Measurements from ENCODE around the gene SF3B4.
"Not testable (repeated sequence)": the region's sequence is repeated elsewhere in the genome, so short reads cannot be mapped to it uniquely, and the experiment has no call there.

SF3B4 gene

DNA sequence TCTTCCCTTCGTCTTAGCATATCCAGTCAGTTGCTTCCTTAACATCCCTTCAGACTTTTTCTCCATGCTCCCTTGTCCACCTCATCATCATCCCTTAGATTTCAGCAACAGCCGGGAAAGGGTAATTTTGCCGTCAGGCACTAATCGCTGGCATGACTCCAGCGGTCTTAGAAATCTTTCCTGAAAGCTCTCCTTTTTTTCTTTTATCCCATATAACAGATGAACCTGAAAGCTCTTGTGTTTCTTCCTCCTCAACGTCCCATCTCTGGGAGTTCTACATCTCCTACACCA is 38.7 kb downstream of the SF3B4 start:
- DNase-seq (ENCODE audit: low spot score in 2 of 2), result peak; percentile 68 to 70
- H3K27me3 ChIP-seq (ENCODE audit: low read depth), result no peaks in the 10 kb centered on the region
- H3K4me3 ChIP-seq, result peak overlapping the region; percentile 59
- in situ Hi-C loops (cut with MboI; ENCODE audit: low sequenced_read_pairs), result no loop called here
- H3K9me3 ChIP-seq, result no peaks in the 10 kb centered on the region
- peaks cover 16% of the 10 kb centered on the region for H3K4me1 ChIP-seq
- H3K36me3 ChIP-seq (replicated peaks), result no peaks in the 10 kb centered on the region

DNA sequence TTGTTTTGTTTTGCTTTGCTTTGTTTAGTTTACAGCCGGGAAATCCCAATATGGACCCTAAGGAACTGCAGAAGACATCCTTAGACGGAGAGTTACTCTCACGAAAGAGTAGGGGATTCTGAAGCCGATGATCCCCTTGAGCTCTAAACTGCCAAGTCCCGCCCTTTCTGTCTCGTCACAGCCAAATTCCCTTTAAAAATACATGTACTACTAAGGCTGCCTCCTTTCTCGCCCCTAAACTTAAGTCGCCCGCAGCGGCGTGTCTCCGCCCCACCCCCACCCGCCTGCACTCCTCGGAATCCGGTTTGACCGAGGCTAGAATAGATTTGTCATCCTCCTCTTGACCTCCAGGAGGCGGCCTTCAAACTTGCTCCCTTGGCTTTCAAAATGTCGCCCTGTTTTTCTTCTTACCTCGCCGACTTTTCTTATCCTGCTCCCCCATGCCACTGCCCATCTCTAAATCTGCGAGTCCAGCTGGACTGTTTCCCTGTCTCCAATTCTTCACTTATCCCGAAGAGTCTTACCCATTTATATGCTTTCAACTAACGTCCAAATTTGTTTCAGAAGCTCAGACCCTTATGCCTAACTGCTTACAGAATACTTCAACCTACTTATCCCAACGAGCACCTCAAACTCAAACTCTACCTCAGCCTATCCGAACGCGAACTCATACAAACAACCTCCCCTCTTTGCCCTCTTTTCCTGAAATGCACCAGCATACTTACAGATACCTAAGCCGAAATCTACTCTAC is 39.2 kb downstream of the SF3B4 start:
- Histone ChIP-seq H3K9me3 (no peaks in the 10 kb centered on the region), H3K4me3 (peak overlapping the region; percentile 59), H3K27me3 (ENCODE audit: low read depth) (no peaks in the 10 kb centered on the region), H3K36me3 (replicated peaks) (no peaks in the 10 kb centered on the region), H3K4me1 (peaks cover 17% of the 10 kb centered on the region)
- DNase-seq (ENCODE audit: low spot score in 2 of 2), result peak; percentile 91 to 93
- in situ Hi-C loops (cut with MboI; ENCODE audit: low sequenced_read_pairs), result no loop called here

- DNase-seq (ENCODE audit: low spot score in 2 of 2), result peak; percentile 85 to 99
Measured at GRCh38 chr1:149887456-149888246, 40.0 kb downstream of the SF3B4 start.

DNA sequence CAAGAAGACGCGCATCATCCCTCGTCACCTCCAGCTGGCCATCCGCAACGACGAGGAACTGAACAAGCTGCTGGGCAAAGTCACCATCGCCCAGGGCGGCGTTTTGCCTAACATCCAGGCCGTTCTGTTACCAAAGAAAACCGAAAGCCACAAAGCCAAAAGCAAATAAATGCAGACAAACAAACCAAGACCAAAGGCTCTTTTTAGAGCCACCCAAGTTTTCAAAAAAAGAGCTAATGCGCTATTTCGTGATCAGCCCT is 40.5 kb downstream of the SF3B4 start:
- in situ Hi-C loops (cut with MboI; ENCODE audit: low sequenced_read_pairs); H3K27me3 ChIP-seq (ENCODE audit: low read depth); DNase-seq (ENCODE audit: low spot score in 2 of 2); H3K36me3 ChIP-seq (replicated peaks); H3K9me3 ChIP-seq: not testable (repeated sequence)
- Histone ChIP-seq H3K4me3 (peak overlapping the region; percentile 59), H3K4me1 (peaks cover 17% of the 10 kb centered on the region)

More at GRCh38 chr1:149887456-149888246, 40.0 kb downstream of the SF3B4 start:
- H3K4me1 ChIP-seq, result peaks cover 17% of the 10 kb centered on the region
- no peaks in the 10 kb centered on the region for H3K36me3 ChIP-seq (replicated peaks)
- in situ Hi-C loops (cut with MboI; ENCODE audit: low sequenced_read_pairs), result no loop called here
- H3K4me3 ChIP-seq, result peak overlapping the region; percentile 59
- H3K9me3 ChIP-seq, result no peaks in the 10 kb centered on the region
- no peaks in the 10 kb centered on the region for H3K27me3 ChIP-seq (ENCODE audit: low read depth)

- in situ Hi-C loops (cut with MboI; ENCODE audit: low sequenced_read_pairs), result no loop called here
- DNase-seq (ENCODE audit: low spot score in 2 of 2), result peak; percentile 89 to 98
- Histone ChIP-seq H3K4me3 (peak overlapping the region; percentile 59), H3K9me3 (no peaks in the 10 kb centered on the region), H3K4me1 (peaks cover 17% of the 10 kb centered on the region), H3K27me3 (ENCODE audit: low read depth) (no peaks in the 10 kb centered on the region), H3K36me3 (replicated peaks) (no peaks in the 10 kb centered on the region)
Measured at GRCh38 chr1:149886396-149887195, 41.0 kb downstream of the SF3B4 start.

- Histone ChIP-seq H3K4me3 (peak overlapping the region; percentile 59), H3K4me1 (peaks cover 17% of the 10 kb centered on the region)
- in situ Hi-C loops (cut with MboI; ENCODE audit: low sequenced_read_pairs); H3K9me3 ChIP-seq; H3K36me3 ChIP-seq (replicated peaks); DNase-seq (ENCODE audit: low spot score in 2 of 2); H3K27me3 ChIP-seq (ENCODE audit: low read depth): not testable (repeated sequence)
Measured at GRCh38 chr1:149886121-149886395, 41.5 kb downstream of the SF3B4 start.

DNA sequence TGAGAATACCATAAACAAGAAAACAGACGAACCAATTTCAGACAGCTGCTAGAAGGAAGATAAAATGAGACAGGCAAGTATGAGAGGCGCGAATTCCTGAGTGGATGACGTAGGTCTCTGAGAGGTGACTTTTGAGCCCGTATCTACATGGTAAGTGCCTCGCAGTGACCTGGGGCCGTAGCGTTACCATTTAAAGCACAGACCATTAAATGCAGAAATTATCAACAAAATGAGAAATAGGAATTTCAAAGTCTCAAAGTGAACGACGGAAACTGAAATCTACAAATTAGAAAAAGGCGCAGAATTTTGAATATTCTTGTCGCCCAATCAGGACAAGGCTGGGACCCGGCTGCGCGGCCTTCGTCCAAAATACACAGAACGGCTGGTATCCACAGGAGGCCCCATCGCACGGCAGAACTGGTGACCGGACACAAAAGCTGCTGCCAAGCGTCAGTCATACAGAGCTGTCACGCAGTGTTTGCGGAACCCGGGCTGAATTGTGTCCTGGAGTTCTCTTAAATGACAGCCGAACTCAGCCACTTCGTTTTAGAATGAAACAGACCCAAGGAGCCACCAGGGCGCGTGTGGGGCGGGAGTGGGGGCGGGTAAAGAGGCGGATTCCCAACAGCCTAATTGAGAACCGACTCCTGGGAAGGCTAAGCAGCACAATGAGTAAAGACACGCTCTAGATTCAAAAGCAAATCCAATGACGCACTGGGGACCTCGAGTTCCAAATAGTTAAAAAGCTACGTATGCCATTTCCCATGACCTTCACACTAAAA is 42.1 kb downstream of the SF3B4 start:
- Histone ChIP-seq H3K4me3 (peak overlapping the region; percentile 59), H3K36me3 (replicated peaks) (no peaks in the 10 kb centered on the region), H3K9me3 (no peaks in the 10 kb centered on the region), H3K4me1 (peaks cover 17% of the 10 kb centered on the region), H3K27me3 (ENCODE audit: low read depth) (no peaks in the 10 kb centered on the region)
- in situ Hi-C loops (cut with MboI; ENCODE audit: low sequenced_read_pairs), result no loop called here
- DNase-seq (ENCODE audit: low spot score in 2 of 2), result peak; percentile 79 to 88

DNA sequence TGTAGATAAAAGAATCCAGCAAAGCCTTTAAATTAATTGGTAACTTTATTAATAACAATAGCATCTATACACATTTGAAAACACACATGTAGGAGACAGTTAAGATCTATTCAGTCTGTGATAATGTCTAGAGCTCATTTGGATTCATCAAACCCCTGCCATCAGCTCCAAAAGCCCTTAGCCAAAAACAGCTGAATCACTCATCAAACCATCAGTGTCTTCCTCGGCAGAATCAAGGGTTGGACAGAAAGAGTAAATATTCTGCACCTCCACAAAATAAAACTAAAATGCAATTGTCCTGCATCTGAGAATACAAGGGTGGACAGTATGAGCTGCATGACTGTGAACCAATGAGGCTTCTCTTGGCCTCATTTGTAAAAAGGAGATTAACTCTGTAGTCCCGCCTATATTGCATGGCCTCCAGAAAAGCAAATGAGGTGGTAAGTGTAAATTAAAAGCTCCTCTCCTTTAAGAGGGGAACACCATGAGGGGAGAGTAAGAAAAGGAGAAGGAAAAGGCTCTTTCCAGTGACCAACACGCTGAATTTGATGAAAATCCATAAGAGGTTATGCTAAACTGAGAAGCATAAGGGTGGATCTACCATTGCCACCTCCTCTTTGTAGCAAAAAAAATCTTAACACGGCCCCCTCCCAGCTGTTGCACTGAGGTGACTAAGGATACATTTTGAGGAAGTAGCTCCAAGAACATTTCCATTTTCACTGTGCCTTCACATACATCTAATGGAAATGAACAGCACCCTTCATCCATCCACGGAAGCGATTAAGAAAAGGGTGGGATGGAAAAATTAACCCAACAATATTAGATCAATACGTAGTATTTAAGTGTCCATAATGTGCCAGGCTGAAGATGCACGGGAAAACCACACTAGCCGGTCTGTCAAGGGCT is 42.9 kb downstream of the SF3B4 start:
- in situ Hi-C loops (cut with MboI; ENCODE audit: low sequenced_read_pairs), result no loop called here
- Histone ChIP-seq H3K27me3 (ENCODE audit: low read depth) (no peaks in the 10 kb centered on the region), H3K9me3 (no peaks in the 10 kb centered on the region), H3K36me3 (replicated peaks) (no peaks in the 10 kb centered on the region), H3K4me3 (peak overlapping the region; percentile 59), H3K4me1 (peaks cover 16% of the 10 kb centered on the region)
- DNase-seq (ENCODE audit: low spot score in 2 of 2), result peak; percentile 47 to 88

DNA sequence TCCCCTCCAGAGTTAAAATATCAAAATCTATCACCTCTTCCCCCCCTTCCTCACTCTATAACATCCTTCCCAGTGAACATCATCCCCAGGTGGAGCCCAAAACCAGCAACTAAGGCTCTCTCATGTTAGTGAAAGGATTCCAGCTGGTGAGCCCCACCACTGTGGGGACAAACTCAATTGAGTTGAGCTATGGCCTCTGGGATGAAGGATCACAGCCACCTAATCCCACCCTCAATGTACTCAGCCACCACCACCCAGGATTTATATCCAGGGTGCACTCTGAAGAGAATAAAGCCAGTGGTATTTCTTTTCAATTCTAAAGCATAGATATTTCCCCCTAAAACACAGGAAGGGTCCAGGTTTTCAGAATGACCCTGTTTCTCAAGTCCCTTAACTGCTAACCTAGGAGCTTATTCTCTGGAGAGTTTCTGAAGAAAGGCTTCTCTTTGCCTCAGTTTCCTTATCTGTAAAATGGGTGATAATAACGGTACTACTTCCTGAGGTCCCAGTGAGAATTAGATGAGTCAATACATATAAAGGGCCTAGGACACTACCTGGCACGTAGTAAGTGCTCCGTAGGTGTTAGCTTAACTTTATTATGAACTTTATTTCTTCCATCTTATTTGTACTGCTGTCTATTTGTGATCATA is 43.9 kb downstream of the SF3B4 start:
- Histone ChIP-seq H3K9me3 (no peaks in the 10 kb centered on the region), H3K4me1 (peaks cover 9% of the 10 kb centered on the region), H3K36me3 (replicated peaks) (no peaks in the 10 kb centered on the region), H3K27me3 (ENCODE audit: low read depth) (no peaks in the 10 kb centered on the region), H3K4me3 (no peak overlapping the region)
- in situ Hi-C loops (cut with MboI; ENCODE audit: low sequenced_read_pairs), result no loop called here
- DNase-seq (ENCODE audit: low spot score in 2 of 2), result no peak

GRCh38 chr1:149881876-149882275 is 45.7 kb downstream of the SF3B4 start:
- Histone ChIP-seq H3K4me3 (no peak overlapping the region), H3K36me3 (replicated peaks) (no peaks in the 10 kb centered on the region), H3K9me3 (no peaks in the 10 kb centered on the region), H3K4me1 (peaks cover 6% of the 10 kb centered on the region), H3K27me3 (ENCODE audit: low read depth) (no peaks in the 10 kb centered on the region)
- in situ Hi-C loops (cut with MboI; ENCODE audit: low sequenced_read_pairs), result no loop called here
- DNase-seq (ENCODE audit: low spot score in 2 of 2), result no peak

- Histone ChIP-seq H3K9me3 (no peaks in the 10 kb centered on the region), H3K27me3 (ENCODE audit: low read depth) (no peaks in the 10 kb centered on the region), H3K4me1 (peaks cover 6% of the 10 kb centered on the region), H3K4me3 (no peak overlapping the region), H3K36me3 (replicated peaks) (no peaks in the 10 kb centered on the region)
- in situ Hi-C loops (cut with MboI; ENCODE audit: low sequenced_read_pairs), result no loop called here
- no peak for DNase-seq (ENCODE audit: low spot score in 2 of 2)
Measured at GRCh38 chr1:149879556-149879955, 48.0 kb downstream of the SF3B4 start.

DNA sequence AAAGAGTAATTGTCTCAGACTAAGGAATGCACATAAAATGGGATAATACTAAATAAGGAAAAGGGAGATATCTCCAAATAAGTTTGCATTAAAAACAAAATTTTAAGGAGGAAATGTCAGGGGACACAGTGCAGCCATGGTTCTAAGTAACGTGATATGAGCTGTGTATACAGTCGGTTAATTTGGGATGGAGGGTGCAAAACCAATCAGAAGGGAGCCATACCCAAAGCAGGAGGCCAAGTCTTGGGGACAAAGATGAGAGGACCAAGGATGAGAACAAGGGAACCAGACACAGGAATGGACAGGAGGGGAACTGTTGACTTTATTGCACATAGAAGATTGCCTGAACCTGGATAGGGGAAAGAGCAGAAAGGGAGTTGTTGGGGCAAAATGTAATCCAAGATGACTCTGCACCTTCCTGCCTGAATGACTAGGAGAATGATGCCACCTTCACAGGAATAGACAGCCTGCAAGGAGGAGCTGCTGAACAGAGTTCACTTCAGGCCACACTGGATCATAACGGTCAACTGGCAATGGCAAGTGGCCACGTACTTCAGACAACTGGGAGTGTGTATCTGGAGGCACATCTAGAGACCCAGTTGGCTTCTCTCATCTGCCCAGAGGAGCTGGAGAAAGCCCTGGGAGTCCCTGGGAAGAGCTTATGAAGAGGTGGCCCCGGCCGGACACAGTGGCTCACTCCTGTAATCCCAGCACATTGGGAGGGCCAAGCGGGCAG is 50.2 kb downstream of the SF3B4 start:
- DNase-seq (ENCODE audit: low spot score in 2 of 2), result no peak
- H3K4me3 ChIP-seq, result no peak overlapping the region
- no peaks in the 10 kb centered on the region for H3K9me3 ChIP-seq
- in situ Hi-C loops (cut with MboI; ENCODE audit: low sequenced_read_pairs), result no loop called here
- H3K4me1 ChIP-seq, result no peaks in the 10 kb centered on the region
- no peaks in the 10 kb centered on the region for H3K27me3 ChIP-seq (ENCODE audit: low read depth)
- no peaks in the 10 kb centered on the region for H3K36me3 ChIP-seq (replicated peaks)

All from HAP-1 (cell line).